Measurements from ENCODE around the gene CTSC.

DNA sequence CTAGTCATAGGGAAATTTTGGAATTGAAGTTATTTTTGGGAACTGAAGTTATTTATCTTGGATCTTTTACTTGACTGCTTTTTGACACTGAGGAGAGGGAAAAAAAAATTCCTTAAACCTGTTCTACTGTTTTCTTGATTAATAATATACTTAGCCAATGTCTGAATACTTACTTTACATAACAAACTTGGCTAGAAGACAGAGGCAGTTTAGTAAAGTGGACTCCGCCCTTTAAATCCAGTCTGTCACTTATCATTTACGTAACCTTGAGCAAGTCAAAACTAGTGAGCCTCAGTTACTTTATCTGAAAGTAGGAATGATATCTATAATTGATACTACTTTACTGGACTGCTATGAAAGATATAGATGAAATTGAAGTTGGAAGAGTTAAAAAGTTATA, 19.5 kb downstream of the CTSC start:
- TF ChIP-seq, protein P1, sequence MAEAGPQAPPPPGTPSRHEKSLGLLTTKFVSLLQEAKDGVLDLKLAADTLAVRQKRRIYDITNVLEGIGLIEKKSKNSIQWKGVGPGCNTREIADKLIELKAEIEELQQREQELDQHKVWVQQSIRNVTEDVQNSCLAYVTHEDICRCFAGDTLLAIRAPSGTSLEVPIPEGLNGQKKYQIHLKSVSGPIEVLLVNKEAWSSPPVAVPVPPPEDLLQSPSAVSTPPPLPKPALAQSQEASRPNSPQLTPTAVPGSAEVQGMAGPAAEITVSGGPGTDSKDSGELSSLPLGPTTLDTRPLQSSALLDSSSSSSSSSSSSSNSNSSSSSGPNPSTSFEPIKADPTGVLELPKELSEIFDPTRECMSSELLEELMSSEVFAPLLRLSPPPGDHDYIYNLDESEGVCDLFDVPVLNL (CRISPR knock-in tag; IDR thresholded peaks at IDR 0.05; ENCODE audit: borderline replicate concordance, low read depth), result no peak
- TF ChIP-seq, protein P2, sequence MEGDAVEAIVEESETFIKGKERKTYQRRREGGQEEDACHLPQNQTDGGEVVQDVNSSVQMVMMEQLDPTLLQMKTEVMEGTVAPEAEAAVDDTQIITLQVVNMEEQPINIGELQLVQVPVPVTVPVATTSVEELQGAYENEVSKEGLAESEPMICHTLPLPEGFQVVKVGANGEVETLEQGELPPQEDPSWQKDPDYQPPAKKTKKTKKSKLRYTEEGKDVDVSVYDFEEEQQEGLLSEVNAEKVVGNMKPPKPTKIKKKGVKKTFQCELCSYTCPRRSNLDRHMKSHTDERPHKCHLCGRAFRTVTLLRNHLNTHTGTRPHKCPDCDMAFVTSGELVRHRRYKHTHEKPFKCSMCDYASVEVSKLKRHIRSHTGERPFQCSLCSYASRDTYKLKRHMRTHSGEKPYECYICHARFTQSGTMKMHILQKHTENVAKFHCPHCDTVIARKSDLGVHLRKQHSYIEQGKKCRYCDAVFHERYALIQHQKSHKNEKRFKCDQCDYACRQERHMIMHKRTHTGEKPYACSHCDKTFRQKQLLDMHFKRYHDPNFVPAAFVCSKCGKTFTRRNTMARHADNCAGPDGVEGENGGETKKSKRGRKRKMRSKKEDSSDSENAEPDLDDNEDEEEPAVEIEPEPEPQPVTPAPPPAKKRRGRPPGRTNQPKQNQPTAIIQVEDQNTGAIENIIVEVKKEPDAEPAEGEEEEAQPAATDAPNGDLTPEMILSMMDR (IDR thresholded peaks at IDR 0.05), result no peak
- TF ChIP-seq, protein P3, sequence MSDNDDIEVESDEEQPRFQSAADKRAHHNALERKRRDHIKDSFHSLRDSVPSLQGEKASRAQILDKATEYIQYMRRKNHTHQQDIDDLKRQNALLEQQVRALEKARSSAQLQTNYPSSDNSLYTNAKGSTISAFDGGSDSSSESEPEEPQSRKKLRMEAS (CRISPR knock-in tag; IDR thresholded peaks at IDR 0.05), result no peak
- no peak for TF ChIP-seq SP1 (CRISPR knock-in tag; conservative IDR thresholded peaks at IDR 0.05)
- TF ChIP-seq TEAD4 (CRISPR knock-in tag; IDR thresholded peaks at IDR 0.05), result no peak
- no peak for TF ChIP-seq ZNF423 (CRISPR knock-in tag; IDR thresholded peaks at IDR 0.05)
- TF ChIP-seq, protein P4, sequence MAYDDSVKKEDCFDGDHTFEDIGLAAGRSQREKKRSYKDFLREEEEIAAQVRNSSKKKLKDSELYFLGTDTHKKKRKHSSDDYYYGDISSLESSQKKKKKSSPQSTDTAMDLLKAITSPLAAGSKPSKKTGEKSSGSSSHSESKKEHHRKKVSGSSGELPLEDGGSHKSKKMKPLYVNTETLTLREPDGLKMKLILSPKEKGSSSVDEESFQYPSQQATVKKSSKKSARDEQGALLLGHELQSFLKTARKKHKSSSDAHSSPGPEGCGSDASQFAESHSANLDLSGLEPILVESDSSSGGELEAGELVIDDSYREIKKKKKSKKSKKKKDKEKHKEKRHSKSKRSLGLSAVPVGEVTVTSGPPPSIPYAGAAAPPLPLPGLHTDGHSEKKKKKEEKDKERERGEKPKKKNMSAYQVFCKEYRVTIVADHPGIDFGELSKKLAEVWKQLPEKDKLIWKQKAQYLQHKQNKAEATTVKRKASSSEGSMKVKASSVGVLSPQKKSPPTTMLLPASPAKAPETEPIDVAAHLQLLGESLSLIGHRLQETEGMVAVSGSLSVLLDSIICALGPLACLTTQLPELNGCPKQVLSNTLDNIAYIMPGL (CRISPR knock-in tag; IDR thresholded peaks at IDR 0.05), result no peak
